ENCODE measurements around the gene RCBTB2.

Gene RCBTB2

DNA sequence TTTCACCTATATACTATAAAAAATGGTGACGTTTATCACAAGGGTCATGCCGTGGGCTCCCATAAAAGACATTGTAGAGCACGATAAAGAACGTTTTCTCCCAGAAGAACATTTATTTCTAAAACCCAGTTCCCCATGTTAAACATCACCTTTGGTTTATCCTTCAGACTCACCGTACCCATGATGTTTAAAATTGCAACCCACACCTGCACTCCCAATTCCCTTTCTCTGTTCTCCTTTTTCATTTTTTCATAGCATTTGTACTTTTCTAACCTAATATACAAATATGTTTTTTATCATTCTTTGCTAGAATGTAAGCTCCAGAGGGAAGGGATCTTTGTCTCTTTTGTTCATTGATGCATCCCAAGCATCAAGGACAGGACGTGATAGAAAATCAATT lies 2.0 kb downstream of the RCBTB2 start:
- no peaks in the 10 kb centered on the region for H3K9me2 ChIP-seq (replicated peaks; ENCODE audit: low read depth, low read length)

DNA sequence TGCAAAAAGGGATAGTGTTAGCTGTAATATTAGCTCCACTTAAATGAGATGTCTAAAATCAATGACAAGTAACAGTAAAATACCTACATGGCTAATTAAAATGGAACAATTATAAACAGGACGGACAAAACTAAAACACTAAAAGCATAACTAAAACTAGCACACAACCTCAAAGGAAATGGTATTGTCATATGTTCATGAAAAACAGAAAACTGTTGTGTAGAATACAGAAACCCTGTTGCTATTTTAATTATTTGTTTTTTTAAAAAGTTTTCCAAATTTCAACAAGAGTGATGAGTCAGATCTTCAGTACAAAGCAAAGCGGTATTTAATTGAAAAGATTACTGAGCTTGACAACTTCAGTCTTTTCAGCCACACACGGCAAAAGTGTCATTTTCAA lies 4.2 kb downstream of the RCBTB2 start:
- H3K27me3 ChIP-seq (ENCODE audit: insufficient read depth, low read length, poor library complexity, severe bottlenecking), result no peaks in the 10 kb centered on the region
- TF ChIP-seq, protein P1, sequence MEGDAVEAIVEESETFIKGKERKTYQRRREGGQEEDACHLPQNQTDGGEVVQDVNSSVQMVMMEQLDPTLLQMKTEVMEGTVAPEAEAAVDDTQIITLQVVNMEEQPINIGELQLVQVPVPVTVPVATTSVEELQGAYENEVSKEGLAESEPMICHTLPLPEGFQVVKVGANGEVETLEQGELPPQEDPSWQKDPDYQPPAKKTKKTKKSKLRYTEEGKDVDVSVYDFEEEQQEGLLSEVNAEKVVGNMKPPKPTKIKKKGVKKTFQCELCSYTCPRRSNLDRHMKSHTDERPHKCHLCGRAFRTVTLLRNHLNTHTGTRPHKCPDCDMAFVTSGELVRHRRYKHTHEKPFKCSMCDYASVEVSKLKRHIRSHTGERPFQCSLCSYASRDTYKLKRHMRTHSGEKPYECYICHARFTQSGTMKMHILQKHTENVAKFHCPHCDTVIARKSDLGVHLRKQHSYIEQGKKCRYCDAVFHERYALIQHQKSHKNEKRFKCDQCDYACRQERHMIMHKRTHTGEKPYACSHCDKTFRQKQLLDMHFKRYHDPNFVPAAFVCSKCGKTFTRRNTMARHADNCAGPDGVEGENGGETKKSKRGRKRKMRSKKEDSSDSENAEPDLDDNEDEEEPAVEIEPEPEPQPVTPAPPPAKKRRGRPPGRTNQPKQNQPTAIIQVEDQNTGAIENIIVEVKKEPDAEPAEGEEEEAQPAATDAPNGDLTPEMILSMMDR (conservative IDR thresholded peaks at IDR 0.05; ENCODE audit: low read length), result no peak
- no peak for TF ChIP-seq EZH2phosphoT487 (IDR thresholded peaks at IDR 0.05; ENCODE audit: borderline replicate concordance)
- peaks cover 74% of the 10 kb centered on the region for H3K4me1 ChIP-seq (ENCODE audit: insufficient read depth, low read length, poor library complexity, severe bottlenecking)
- H3F3A ChIP-seq (ENCODE audit: low read depth), result peaks cover 3% of the 10 kb centered on the region; the same call in 1 of the 2 replicates
- H3K4me3 ChIP-seq (ENCODE audit: low read length, poor library complexity, severe bottlenecking), result peak overlapping the region; percentile 12
- no peaks in the 10 kb centered on the region for H3K36me3 ChIP-seq (ENCODE audit: insufficient read depth, low read length)
- no peaks in the 10 kb centered on the region for H4K20me1 ChIP-seq (ENCODE audit: insufficient read depth, low read length, poor library complexity, severe bottlenecking)
- no peaks in the 10 kb centered on the region for H3K9me3 ChIP-seq (ENCODE audit: insufficient read depth, low read depth, low read length)
- H3K79me2 ChIP-seq (ENCODE audit: insufficient read depth, low read length), result peaks cover 67% of the 10 kb centered on the region
- peak overlapping the region; percentile 92 for H3K4me2 ChIP-seq (ENCODE audit: low read depth, low read length, poor library complexity, severe bottlenecking)
- H3K9me2 ChIP-seq (replicated peaks; ENCODE audit: low read depth, low read length), result no peaks in the 10 kb centered on the region
- H2AFZ ChIP-seq (ENCODE audit: low read length), result no peak overlapping the region
- peak overlapping the region; percentile 18 for H3K9ac ChIP-seq (ENCODE audit: low read depth, low read length, poor library complexity, severe bottlenecking)

More for the DNA sequence above, 2.0 kb downstream of the RCBTB2 start:
- Histone ChIP-seq H3F3A (ENCODE audit: low read depth) (peaks cover 6% of the 10 kb centered on the region; the same call in 1 of the 2 replicates), H3K9me3 (ENCODE audit: insufficient read depth, low read depth, low read length) (no peaks in the 10 kb centered on the region), H3K79me2 (ENCODE audit: insufficient read depth, low read length) (peaks cover 57% of the 10 kb centered on the region), H3K4me3 (ENCODE audit: low read length, poor library complexity, severe bottlenecking) (peak overlapping the region; percentile 93), H3K27me3 (ENCODE audit: insufficient read depth, low read length, poor library complexity, severe bottlenecking) (no peaks in the 10 kb centered on the region), H2AFZ (ENCODE audit: low read length) (no peak overlapping the region), H3K9ac (ENCODE audit: low read depth, low read length, poor library complexity, severe bottlenecking) (peak overlapping the region; percentile 98), H4K20me1 (ENCODE audit: insufficient read depth, low read length, poor library complexity, severe bottlenecking) (no peaks in the 10 kb centered on the region), H3K36me3 (ENCODE audit: insufficient read depth, low read length) (no peaks in the 10 kb centered on the region), H3K4me2 (ENCODE audit: low read depth, low read length, poor library complexity, severe bottlenecking) (peak overlapping the region; percentile 92), H3K4me1 (ENCODE audit: insufficient read depth, low read length, poor library complexity, severe bottlenecking) (peaks cover 64% of the 10 kb centered on the region)
- no peak for TF ChIP-seq EZH2phosphoT487 (IDR thresholded peaks at IDR 0.05; ENCODE audit: borderline replicate concordance)
- TF ChIP-seq, protein P1 (conservative IDR thresholded peaks at IDR 0.05; ENCODE audit: low read length), result no peak

DNA sequence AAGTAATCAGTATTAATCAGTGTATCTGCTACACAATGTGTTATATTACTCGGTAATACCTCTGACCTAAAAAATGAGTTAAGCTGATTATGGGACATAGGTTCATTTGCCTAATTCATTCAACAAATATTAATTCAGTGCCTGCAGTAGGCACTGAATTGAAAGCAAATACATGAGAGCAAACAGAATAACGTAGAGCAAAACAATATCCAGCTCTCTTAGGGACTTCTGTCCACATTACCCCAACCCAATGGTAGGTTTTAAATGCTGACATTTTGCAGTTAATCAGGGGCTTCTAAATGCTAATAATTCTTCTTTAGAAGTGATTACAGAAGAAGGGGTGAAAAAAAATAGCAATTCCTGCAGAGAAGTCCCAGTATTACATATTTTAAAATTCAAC lies 4.9 kb downstream of the RCBTB2 start:
- H3K36me3 ChIP-seq (ENCODE audit: insufficient read depth, low read length), result no peaks in the 10 kb centered on the region
- peaks cover 3% of the 10 kb centered on the region; the same call in 1 of the 2 replicates for H3F3A ChIP-seq (ENCODE audit: low read depth)
- H4K20me1 ChIP-seq (ENCODE audit: insufficient read depth, low read length, poor library complexity, severe bottlenecking), result no peaks in the 10 kb centered on the region
- H3K9me3 ChIP-seq (ENCODE audit: insufficient read depth, low read depth, low read length), result no peaks in the 10 kb centered on the region
- peak overlapping the region; percentile 92 for H3K4me2 ChIP-seq (ENCODE audit: low read depth, low read length, poor library complexity, severe bottlenecking)
- H3K79me2 ChIP-seq (ENCODE audit: insufficient read depth, low read length), result peaks cover 72% of the 10 kb centered on the region
- peak overlapping the region; percentile 30 for H3K4me3 ChIP-seq (ENCODE audit: low read length, poor library complexity, severe bottlenecking)
- no peak for TF ChIP-seq EZH2phosphoT487 (IDR thresholded peaks at IDR 0.05; ENCODE audit: borderline replicate concordance)
- no peaks in the 10 kb centered on the region for H3K9me2 ChIP-seq (replicated peaks; ENCODE audit: low read depth, low read length)
- H3K27me3 ChIP-seq (ENCODE audit: insufficient read depth, low read length, poor library complexity, severe bottlenecking), result no peaks in the 10 kb centered on the region
- H3K9ac ChIP-seq (ENCODE audit: low read depth, low read length, poor library complexity, severe bottlenecking), result peak overlapping the region; percentile 37
- H2AFZ ChIP-seq (ENCODE audit: low read length), result no peak overlapping the region
- H3K4me1 ChIP-seq (ENCODE audit: insufficient read depth, low read length, poor library complexity, severe bottlenecking), result peaks cover 75% of the 10 kb centered on the region

DNA sequence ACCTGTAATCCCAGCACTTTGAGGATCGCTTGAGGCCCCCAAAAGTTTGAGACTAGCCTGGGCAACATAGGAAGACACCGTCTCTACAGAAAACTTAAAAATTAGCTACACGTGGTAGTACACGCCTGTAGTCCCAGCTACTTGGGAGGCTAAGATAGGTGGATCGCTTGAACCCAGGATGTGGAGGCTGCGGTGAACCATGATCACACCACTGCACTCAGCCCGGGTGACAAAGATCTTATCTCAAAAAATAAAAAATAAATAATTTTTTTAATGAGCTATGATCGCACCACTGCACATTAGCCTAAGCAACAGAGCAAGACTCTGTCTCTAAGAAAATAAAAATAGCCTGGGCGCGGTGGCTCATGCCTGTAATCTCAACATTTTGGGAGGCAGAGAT lies 6.6 kb downstream of the RCBTB2 start:
- H3K79me2 ChIP-seq (ENCODE audit: insufficient read depth, low read length), result peaks cover 69% of the 10 kb centered on the region
- H3K36me3 ChIP-seq (ENCODE audit: insufficient read depth, low read length), result no peaks in the 10 kb centered on the region
- H3K27me3 ChIP-seq (ENCODE audit: insufficient read depth, low read length, poor library complexity, severe bottlenecking), result no peaks in the 10 kb centered on the region
- TF ChIP-seq, protein P1 (conservative IDR thresholded peaks at IDR 0.05; ENCODE audit: low read length), result no peak
- TF ChIP-seq EZH2phosphoT487 (IDR thresholded peaks at IDR 0.05; ENCODE audit: borderline replicate concordance), result no peak
- H4K20me1 ChIP-seq (ENCODE audit: insufficient read depth, low read length, poor library complexity, severe bottlenecking), result no peaks in the 10 kb centered on the region
- H3K4me1 ChIP-seq (ENCODE audit: insufficient read depth, low read length, poor library complexity, severe bottlenecking), result peaks cover 83% of the 10 kb centered on the region
- H2AFZ ChIP-seq (ENCODE audit: low read length), result no peak overlapping the region
- no peaks in the 10 kb centered on the region for H3K9me3 ChIP-seq (ENCODE audit: insufficient read depth, low read depth, low read length)
- peak overlapping the region; percentile 19 for H3K4me2 ChIP-seq (ENCODE audit: low read depth, low read length, poor library complexity, severe bottlenecking)
- peaks cover 3% of the 10 kb centered on the region; the same call in 1 of the 2 replicates for H3F3A ChIP-seq (ENCODE audit: low read depth)
- peak overlapping the region; percentile 12 for H3K4me3 ChIP-seq (ENCODE audit: low read length, poor library complexity, severe bottlenecking)
- H3K9me2 ChIP-seq (replicated peaks; ENCODE audit: low read depth, low read length), result no peaks in the 10 kb centered on the region
- no peak overlapping the region for H3K9ac ChIP-seq (ENCODE audit: low read depth, low read length, poor library complexity, severe bottlenecking)

All from Loucy (cell line).